HCT116 (cell line): ENCODE measurements around the gene CMPK1. TPM values are rescaled to one million over a fixed set of nuclear protein-coding genes. Genes with fewer than 3 reads are reported as not detected.

Source experiments
- ATAC-seq: fragments of 200-7000 bp; cut with Tn5 transposase; 2 replicates; pipeline ENCODE4 v1.9.1; 2020; ENCODE audit warnings: mild to moderate bottlenecking, moderate library complexity
- BruUV-seq: library from RNA; stranded (reverse); fragments of 400-500 nt; replicated peaks from 2 replicates; lab custom pipeline; 2021; lab: Mats Ljungman, UMichigan
- CTCF ChIA-PET: fragments of 300-600 bp; sonication (Branson Sonifier 250); formaldehyde crosslinking; loops from one replicate; lab custom pipeline; 2021; ENCODE audit warnings: antibody characterized with exemption; lab: Charles Lee
- POLR2A ChIA-PET: fragments of 300-600, 350-600 bp; sonication (Branson Sonifier 250); formaldehyde crosslinking; loops from one replicate; lab custom pipeline; 2021; ENCODE audit warnings: antibody characterized with exemption; lab: Charles Lee
- RAD21 ChIA-PET, 2 experiments: fragments of 300-600 bp; sonication (Branson Sonifier 250); formaldehyde crosslinking; loops; one replicate each; lab custom pipeline; 2023; ENCODE audit warnings: low total read pairs in 2 of 2; ENCODE audit not compliant: uncharacterized antibody in 2 of 2, unreplicated experiment in 2 of 2, low non-redundant PET in 1 of 2; lab: Charles Lee
- DNase-seq: peaks from one replicate; pipeline ENCODE4 v3.0.0-alpha.2; 2010; ENCODE audit warnings: low read depth, low spot score
- H2AFZ ChIP-seq: fragments of 200-600 bp; shearing (Covaris generic), sonication (generic); 2 replicates; pipeline ENCODE4 v1.6.1; 2017; ENCODE audit warnings: low read depth, mixed run types, mixed read lengths, antibody characterized with exemption, low read length; ENCODE audit not compliant: poor library complexity, severe bottlenecking
- H3K27ac ChIP-seq: 2 replicates; pipeline ENCODE4 v1.5.1; 2012; ENCODE audit warnings: low read depth, low read length
- H3K27me3 ChIP-seq: fragments of 200-600 bp; sonication (generic); 2 replicates; pipeline ENCODE4 v1.6.1; 2016; ENCODE audit warnings: mixed run types, low read length, mixed read lengths; ENCODE audit not compliant: insufficient read depth
- H3K36me3 ChIP-seq, 2 experiments: fragments of 200-500 bp in 1 of 2; fragments of 200-600 bp in 1 of 2; sonication (Bioruptor generic) in 1 of 2; sonication (generic) in 1 of 2; 2 replicates each; pipeline versions ENCODE4 v1.5.1 to v1.6.1; 2014 to 2016; ENCODE audit warnings: low read length in 2 of 2, inconsistent platforms in 1 of 2, mixed read lengths in 1 of 2, mixed run types in 1 of 2; ENCODE audit not compliant: insufficient read depth in 2 of 2, control insufficient read depth in 1 of 2
- H3K4me1 ChIP-seq, 2 experiments: fragments of 200-600 bp in 1 of 2; sonication (generic) in 1 of 2; 2 replicates each; pipeline versions ENCODE4 v1.5.1 to v1.6.1; 2012 to 2017; ENCODE audit warnings: low read length in 2 of 2, inconsistent platforms in 1 of 2, mild to moderate bottlenecking in 1 of 2, mixed read lengths in 1 of 2, mixed run types in 1 of 2, moderate library complexity in 1 of 2; ENCODE audit not compliant: insufficient read depth in 2 of 2, control insufficient read depth in 1 of 2
- H3K4me2 ChIP-seq: fragments of 200-600 bp; sonication (generic); 2 replicates; pipeline ENCODE4 v1.6.1; 2017; ENCODE audit warnings: mixed run types, low read length, mixed read lengths
- H3K4me3 ChIP-seq, 2 experiments: fragments of 200-600 bp in 1 of 2; sonication (generic) in 1 of 2; replicated peaks in 1 of 2; 2 replicates each; pipeline ENCODE4 v1.5.1; 2011 to 2016; ENCODE audit warnings: low read length in 2 of 2, control low read depth in 1 of 2, low read depth in 1 of 2, mild to moderate bottlenecking in 1 of 2, mixed read lengths in 1 of 2, mixed run types in 1 of 2
- H3K79me2 ChIP-seq: fragments of 200-600 bp; sonication (generic); 2 replicates; pipeline ENCODE4 v1.6.1; 2017; ENCODE audit warnings: mild to moderate bottlenecking, mixed run types, low read length, moderate library complexity, mixed read lengths; ENCODE audit not compliant: insufficient read depth
- H3K9ac ChIP-seq: fragments of 200-600 bp; sonication (generic); 2 replicates; pipeline ENCODE4 v1.6.1; 2016; ENCODE audit warnings: low read length, mixed read lengths
- H3K9me2 ChIP-seq: fragments of 200-600 bp; sonication (generic), shearing (Covaris generic); 2 replicates; pipeline ENCODE4 v1.6.1; 2017; ENCODE audit warnings: mixed run types, mild to moderate bottlenecking, moderate library complexity; ENCODE audit not compliant: insufficient read depth
- H3K9me3 ChIP-seq, 2 experiments: fragments of 200-500 bp in 1 of 2; fragments of 200-600 bp in 1 of 2; sonication (Bioruptor generic) in 1 of 2; sonication (generic) in 1 of 2; 2 replicates each; pipeline ENCODE4 v1.6.1; 2014 to 2017; ENCODE audit warnings: low read length in 2 of 2, mixed read lengths in 2 of 2, inconsistent platforms in 1 of 2, low read depth in 1 of 2, mild to moderate bottlenecking in 1 of 2, mixed run types in 1 of 2, moderate library complexity in 1 of 2; ENCODE audit not compliant: control insufficient read depth in 1 of 2, insufficient read depth in 1 of 2
- H4K20me1 ChIP-seq: fragments of 200-600 bp; sonication (generic), shearing (Covaris generic); 2 replicates; pipeline ENCODE4 v1.6.1; 2017; ENCODE audit warnings: mixed run types, mild to moderate bottlenecking, moderate library complexity; ENCODE audit not compliant: insufficient read depth
- ATF3 ChIP-seq: IDR thresholded peaks from 2 replicates; pipeline ENCODE4 v1.6.1; 2012
- CBX3 ChIP-seq: IDR thresholded peaks from 2 replicates; pipeline ENCODE4 v1.6.1; 2012; ENCODE audit warnings: low read depth
- CEBPB ChIP-seq: IDR thresholded peaks from 2 replicates; pipeline ENCODE4 v1.6.1; 2012; ENCODE audit warnings: low read depth
- FOSL1 ChIP-seq: IDR thresholded peaks from 2 replicates; pipeline ENCODE4 v1.6.1; 2012; ENCODE audit warnings: low read depth
- JUND ChIP-seq: IDR thresholded peaks from 2 replicates; pipeline ENCODE4 v1.6.1; 2012
- MAX ChIP-seq: IDR thresholded peaks from 2 replicates; pipeline ENCODE4 v1.6.1; 2012
- POLR2A ChIP-seq: IDR thresholded peaks from 2 replicates; pipeline ENCODE4 v1.7.0; 2011; ENCODE audit warnings: borderline replicate concordance; ENCODE audit not compliant: insufficient read depth, insufficient read length; ENCODE audit errors: extremely low read depth
- POLR2AphosphoS5 ChIP-seq: IDR thresholded peaks from 2 replicates; pipeline ENCODE4 v1.6.1; 2011; ENCODE audit warnings: mild to moderate bottlenecking, low read depth, low read length, moderate library complexity
- REST ChIP-seq: IDR thresholded peaks from 2 replicates; pipeline ENCODE4 v1.6.1; 2012; ENCODE audit warnings: low read depth
- SIN3A ChIP-seq: IDR thresholded peaks from 2 replicates; pipeline ENCODE4 v1.6.1; 2012; ENCODE audit warnings: low read depth
- SP1 ChIP-seq: IDR thresholded peaks from 2 replicates; pipeline ENCODE4 v1.6.1; 2012; ENCODE audit warnings: low read depth
- SRF ChIP-seq: IDR thresholded peaks from 2 replicates; pipeline ENCODE4 v1.6.1; 2012; ENCODE audit warnings: low read depth
- TCF7L2 ChIP-seq: IDR thresholded peaks from 2 replicates; pipeline ENCODE4 v1.7.0; 2011; ENCODE audit warnings: borderline replicate concordance, inconsistent platforms; ENCODE audit not compliant: insufficient read depth, insufficient read length; ENCODE audit errors: extremely low read depth
- YY1 ChIP-seq: IDR thresholded peaks from 2 replicates; pipeline ENCODE4 v1.6.1; 2011; ENCODE audit warnings: low read length, low read depth, moderate library complexity, mild to moderate bottlenecking; ENCODE audit not compliant: insufficient replicate concordance; ENCODE audit errors: extremely low read depth
- ZFX ChIP-seq: fragments of 450-650 bp; IDR thresholded peaks from 2 replicates; pipeline ENCODE4 v1.6.1; 2017
- ZNF274 ChIP-seq: fragments of 200-500 bp; sonication (Bioruptor generic); IDR thresholded peaks from 2 replicates; pipeline ENCODE4 v1.6.1; 2014; ENCODE audit warnings: mild to moderate bottlenecking, low read depth, low read length, inconsistent platforms
- intact Hi-C: fragments of 100-400 bp; cut with micrococcal nuclease; formaldehyde crosslinking; loops from 2 replicates; pipeline ENCODE4 v1.10.0; 2022
- total RNA-seq: library from RNA; stranded (reverse); gene quantifications from one replicate; pipeline ENCODE4 v1.2.1, GENCODE V29; 2021; ENCODE audit not compliant: unreplicated experiment

CMPK1 gene
- total RNA-seq, 1 experiment from 2014 or later = 78.4 TPM

- peak overlapping the region; percentile 85 to 87 for H3K4me3 ChIP-seq
- peaks cover 8 to 17% of the 10 kb centered on the region in 2 experiments; a peak in 2 of 4 replicates for H3K4me1 ChIP-seq
- ChIA-PET POLR2A (interaction anchor here (1.0 to 2.6 kb wide), 2 partner anchors 12 to 21 kb away, joined by 3 to 19 read pairs; partner anchors contain the start of gene STIL), RAD21 (no interaction called here), CTCF (interaction anchor here (1.7 to 2.0 kb wide), 3 partner anchors 17 to 103 kb away, joined by 5 to 15 read pairs (median 5); partner anchors contain the start of gene FOXD2)
- intact Hi-C loops = loop anchor here (1.0 kb wide), 1 partner anchor 21 kb away; the partner anchor contains the start of gene STIL
- H2AFZ ChIP-seq = peak overlapping the region; percentile 18
- DNase-seq = no peak
- no peaks in the 10 kb centered on the region for H3K27me3 ChIP-seq
- no peak for ATAC-seq
- no peaks in the 10 kb centered on the region for H3K9me2 ChIP-seq
- peaks cover 53% of the 10 kb centered on the region for H3K79me2 ChIP-seq
- TSS peak; percentile 76 for BruUV-seq
- no peaks in the 10 kb centered on the region for H3K9me3 ChIP-seq
- no peaks in the 10 kb centered on the region for H3K36me3 ChIP-seq
- peak; percentile 25; the same call in 1 of the 2 replicates for TF ChIP-seq SIN3A
- no peak for TF ChIP-seq YY1
- peak overlapping the region; percentile 84 for H3K4me2 ChIP-seq
- H3K27ac ChIP-seq = peak overlapping the region; percentile 97
- H3K9ac ChIP-seq = peak overlapping the region; percentile 80
- H4K20me1 ChIP-seq = no peaks in the 10 kb centered on the region
Observed at GRCh38 chr1:47334765-47335435, 1.3 kb downstream of the CMPK1 start.

GRCh38 chr1:47337350-47337749 is 3.8 kb downstream of the CMPK1 start:
- RAD21 ChIA-PET = no interaction called here
- no peak for DNase-seq
- no peak overlapping the region for H3K4me3 ChIP-seq
- TF ChIP-seq JUND = no peak
- TF ChIP-seq CBX3 = no peak
- no peak for TF ChIP-seq SP1
- TF ChIP-seq SIN3A = no peak
- no peak for TF ChIP-seq POLR2AphosphoS5
- TF ChIP-seq ATF3 = no peak
- TF ChIP-seq CEBPB = no peak
- TF ChIP-seq TCF7L2 = no peak
- TF ChIP-seq SRF = no peak
- TF ChIP-seq FOSL1 = no peak
- TF ChIP-seq ZFX = no peak
- TF ChIP-seq REST = no peak
- no peak for TF ChIP-seq YY1
- no peak for TF ChIP-seq ZNF274
- no peak for TF ChIP-seq MAX
- TF ChIP-seq POLR2A = no peak
- TF ChIP-seq, all 23 proteins: peak for 0
- no peak overlapping the region for H2AFZ ChIP-seq
- no peak overlapping the region for H3K9ac ChIP-seq
- no peak overlapping the region for H3K27ac ChIP-seq
- CTCF ChIA-PET = no interaction called here
- ATAC-seq = no peak
- POLR2A ChIA-PET = no interaction called here
- no peaks in the 10 kb centered on the region for H3K36me3 ChIP-seq
- H3K4me2 ChIP-seq = no peak overlapping the region
- H3K27me3 ChIP-seq = no peaks in the 10 kb centered on the region
- no peaks in the 10 kb centered on the region for H4K20me1 ChIP-seq
- intact Hi-C loops = no loop called here
- H3K9me2 ChIP-seq = no peaks in the 10 kb centered on the region
- no TSS peak for BruUV-seq
- peaks cover 8 to 17% of the 10 kb centered on the region in 2 experiments; a peak in 2 of 4 replicates for H3K4me1 ChIP-seq
- no peaks in the 10 kb centered on the region for H3K9me3 ChIP-seq
- peaks cover 68% of the 10 kb centered on the region for H3K79me2 ChIP-seq
